Brain microvascular endothelial cell (primary cell): ENCODE measurements around the gene UBE2L6.
A peak's percentile ranks its signal among the peaks of the same experiment; 100 is the strongest.

Experiments used
- DNase-seq: peaks from one replicate; pipeline ENCODE4 v3.0.0-alpha.2; 2020
- H3K27ac ChIP-seq: fragments of 250-450 bp; sonication (Bioruptor Pico); 2 replicates; pipeline ENCODE4 v1.5.1; 2020; ENCODE audit warnings: mild to moderate bottlenecking, moderate library complexity
- H3K27me3 ChIP-seq: fragments of 250-450 bp; sonication (Bioruptor Pico); replicated peaks from 2 replicates; pipeline ENCODE4 v1.5.1; 2020; ENCODE audit warnings: mild to moderate bottlenecking
- H3K36me3 ChIP-seq: fragments of 250-450 bp; sonication (Bioruptor Pico); replicated peaks from 2 replicates; pipeline ENCODE4 v1.5.1; 2020; ENCODE audit warnings: mild to moderate bottlenecking
- H3K4me3 ChIP-seq: 2 replicates; pipeline ENCODE4 v1.5.1; 2011; ENCODE audit warnings: low read depth, mild to moderate bottlenecking, control low read depth, low read length, moderate library complexity
- CTCF ChIP-seq: IDR thresholded peaks from 2 replicates; pipeline ENCODE4 v1.5.1; 2011; ENCODE audit warnings: low read depth, mild to moderate bottlenecking, moderate library complexity, low read length, control low read depth, inconsistent platforms; ENCODE audit errors: missing control alignments
- in situ Hi-C: cut with HindIII; loops from 2 replicates; pipeline ENCODE4 v1.10.0; 2017; ENCODE audit warnings: low sequenced_read_pairs, low pct_ligation_motif_present

Gene UBE2L6

GRCh38 chr11:57597916-57598830 lies 30.7 kb upstream of the UBE2L6 start:
- Histone ChIP-seq H3K27me3 (no peaks in the 10 kb centered on the region), H3K27ac (no peak overlapping the region), H3K4me3 (peak overlapping the region; percentile 35), H3K36me3 (no peaks in the 10 kb centered on the region)
- TF ChIP-seq CTCF = no peak
- no peak for DNase-seq
- in situ Hi-C loops = no loop called here

GRCh38 chr11:57597461-57597915 lies 30.0 kb upstream of the UBE2L6 start, which contains the start of gene SERPING1:
TSS of gene SERPING1 (plus strand) at chr11:57597685. CDS start at chr11:57598271, 586 bp downstream.
- peak within 1 kb of the TSS; percentile 35 for H3K4me3 ChIP-seq
- TF ChIP-seq CTCF = no peak
- no peak within 1 kb of the TSS for H3K27ac ChIP-seq
- H3K36me3 ChIP-seq = no peaks in the 10 kb centered on the region
- no peaks in the 10 kb centered on the region for H3K27me3 ChIP-seq
- no peak for DNase-seq
- in situ Hi-C loops = no loop called here

GRCh38 chr11:57596266-57596885 lies 28.9 kb upstream of the UBE2L6 start:
- DNase-seq = no peak
- Histone ChIP-seq H3K27ac (no peak overlapping the region), H3K36me3 (no peaks in the 10 kb centered on the region), H3K4me3 (no peak overlapping the region), H3K27me3 (no peaks in the 10 kb centered on the region)
- no peak for TF ChIP-seq CTCF
- in situ Hi-C loops = no loop called here

- no peaks in the 10 kb centered on the region for H3K27me3 ChIP-seq
- in situ Hi-C loops = no loop called here
- TF ChIP-seq CTCF = no peak
- H3K27ac ChIP-seq = no peak overlapping the region
- H3K36me3 ChIP-seq = no peaks in the 10 kb centered on the region
- no peak overlapping the region for H3K4me3 ChIP-seq
- DNase-seq = no peak
Observed at GRCh38 chr11:57588046-57588710, 20.7 kb upstream of the UBE2L6 start.

- Histone ChIP-seq H3K4me3 (no peak overlapping the region), H3K36me3 (no peaks in the 10 kb centered on the region), H3K27ac (no peak overlapping the region), H3K27me3 (no peaks in the 10 kb centered on the region)
- in situ Hi-C loops = no loop called here
- DNase-seq = no peak
- TF ChIP-seq CTCF = no peak
Observed at GRCh38 chr11:57586711-57587245, 19.3 kb upstream of the UBE2L6 start.
